UCSD-AML1 (cell line): ENCODE measurements around the gene ELAVL2.
"Not testable (repeated sequence)": the region's sequence is repeated elsewhere in the genome, so short reads cannot be mapped to it uniquely, and the experiment has no call there.

Experiments used
- DNase-seq: peaks from one replicate; lab custom pipeline; 2025; ENCODE audit not compliant: unreplicated experiment; lab: John Stamatoyannopoulos, UW

The ELAVL2 gene

GRCh38 chr9:23725279-23725946 lies 100.6 kb downstream of the ELAVL2 start:
- no peak for DNase-seq

- no peak for DNase-seq
Observed at GRCh38 chr9:23723672-23724071, 102.4 kb downstream of the ELAVL2 start.

GRCh38 chr9:23723048-23723447 lies 103.0 kb downstream of the ELAVL2 start:
- DNase-seq: not testable (repeated sequence)

GRCh38 chr9:23721466-23721865 lies 104.6 kb downstream of the ELAVL2 start:
- no peak for DNase-seq

DNA sequence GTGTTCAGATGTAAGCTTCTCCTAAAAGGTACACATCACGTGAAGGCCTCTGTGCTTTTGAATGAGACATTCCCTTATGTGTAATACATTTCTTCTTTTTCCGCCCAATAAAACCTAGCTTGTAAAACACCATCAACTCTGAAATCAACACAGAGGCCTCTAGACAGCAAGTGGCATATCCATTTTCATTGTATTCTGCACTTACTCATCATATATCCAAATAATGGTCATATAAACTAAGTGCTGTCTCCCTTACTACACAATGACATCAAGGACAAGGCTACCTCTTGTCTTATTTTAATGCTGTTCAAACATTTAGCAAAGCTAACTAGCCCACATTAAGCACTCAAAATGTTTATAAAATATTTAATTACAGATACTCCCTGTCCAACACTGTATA lies 108.5 kb downstream of the ELAVL2 start:
- DNase-seq: no peak

DNA sequence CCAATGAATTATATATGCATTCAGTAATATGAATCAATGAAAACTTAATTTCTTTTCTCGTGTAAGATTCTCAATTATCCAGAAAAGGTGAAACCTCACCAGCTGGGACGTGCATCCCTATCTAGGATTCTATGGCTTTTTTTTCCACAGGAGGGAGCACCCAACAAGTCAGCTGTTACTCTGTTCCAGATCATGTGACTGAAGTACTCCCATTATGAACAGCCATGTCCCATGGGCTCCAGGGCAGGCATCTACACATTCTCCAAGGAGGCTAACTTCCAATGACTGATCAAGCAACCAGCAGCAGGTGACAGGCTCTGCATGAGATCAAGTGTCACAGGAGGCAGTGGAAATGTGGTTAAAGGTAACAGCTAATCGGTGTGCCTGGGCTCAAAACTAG lies 118.8 kb downstream of the ELAVL2 start:
- no peak for DNase-seq

DNA sequence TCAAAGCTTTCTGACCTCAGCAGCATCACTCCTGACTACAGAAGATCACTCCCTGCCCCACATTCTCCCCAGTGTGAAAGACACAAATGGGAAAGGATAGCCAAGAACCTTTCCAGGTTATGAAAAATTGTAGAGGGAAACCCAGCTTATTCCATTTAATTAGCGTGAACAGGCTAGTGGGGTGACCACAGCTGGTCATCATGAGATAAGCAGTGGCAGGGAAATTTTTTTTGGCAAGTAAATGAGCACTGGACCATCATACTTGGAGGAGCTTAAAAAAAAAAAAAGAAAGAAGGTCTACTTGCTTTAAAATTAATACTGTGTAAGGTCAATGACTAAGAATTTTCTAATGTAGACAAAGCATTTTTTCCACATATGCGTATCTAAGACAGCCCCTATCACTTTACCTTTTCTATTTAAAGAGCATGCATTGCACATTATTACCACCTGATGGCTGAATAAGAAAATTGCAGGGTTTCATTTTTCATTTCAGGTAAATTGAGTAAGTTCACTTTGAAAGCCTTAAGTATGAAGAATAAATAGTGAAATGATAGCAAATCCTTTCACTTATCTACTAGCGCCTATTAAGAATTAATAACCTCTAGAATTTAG lies 123.6 kb downstream of the ELAVL2 start:
- no peak for DNase-seq

GRCh38 chr9:23701291-23701690 lies 124.7 kb downstream of the ELAVL2 start:
- no peak for DNase-seq

- DNase-seq: no peak
Observed at GRCh38 chr9:23700359-23700758, 125.7 kb downstream of the ELAVL2 start.

GRCh38 chr9:23698161-23698560 lies 127.9 kb downstream of the ELAVL2 start:
- DNase-seq: no peak

DNA sequence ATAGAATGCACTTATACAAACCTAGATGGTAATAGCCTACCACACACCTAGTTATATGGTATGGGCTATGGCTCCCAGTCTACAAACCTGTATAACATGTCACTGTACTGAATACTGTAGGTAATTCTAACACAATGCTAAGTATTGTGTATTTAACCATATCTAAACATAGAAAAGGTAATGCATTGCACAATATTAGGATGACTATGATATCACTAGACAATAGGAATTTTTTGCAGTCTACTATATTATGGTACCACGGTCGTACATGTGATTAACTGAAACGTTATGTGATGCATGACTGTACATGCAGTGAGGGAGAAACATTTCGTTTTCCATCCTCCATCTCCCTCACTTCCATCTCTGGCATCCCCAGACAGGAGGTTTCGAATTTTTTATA lies 130.5 kb downstream of the ELAVL2 start:
- DNase-seq: no peak

GRCh38 chr9:23693374-23693773 lies 132.7 kb downstream of the ELAVL2 start:
- DNase-seq: no peak

DNA sequence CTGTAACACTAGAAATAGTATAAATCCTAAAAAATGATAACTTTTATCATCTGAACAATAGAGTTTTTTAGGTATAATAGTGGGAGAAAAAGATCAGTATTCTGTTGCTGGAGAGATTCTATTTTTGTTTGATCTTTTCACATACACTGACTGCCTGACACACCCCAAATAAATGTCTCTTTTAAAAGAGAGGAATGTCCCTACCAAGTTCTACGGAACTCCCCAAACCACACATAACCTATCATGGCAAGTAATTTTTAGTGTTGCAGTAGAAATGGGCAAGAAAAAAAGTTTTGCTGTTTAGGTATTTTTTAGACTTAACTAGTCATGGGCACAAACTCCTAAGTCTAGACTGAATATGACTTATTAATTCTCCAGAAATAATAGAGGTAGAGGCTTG lies 139.1 kb downstream of the ELAVL2 start:
- DNase-seq: no peak

DNA sequence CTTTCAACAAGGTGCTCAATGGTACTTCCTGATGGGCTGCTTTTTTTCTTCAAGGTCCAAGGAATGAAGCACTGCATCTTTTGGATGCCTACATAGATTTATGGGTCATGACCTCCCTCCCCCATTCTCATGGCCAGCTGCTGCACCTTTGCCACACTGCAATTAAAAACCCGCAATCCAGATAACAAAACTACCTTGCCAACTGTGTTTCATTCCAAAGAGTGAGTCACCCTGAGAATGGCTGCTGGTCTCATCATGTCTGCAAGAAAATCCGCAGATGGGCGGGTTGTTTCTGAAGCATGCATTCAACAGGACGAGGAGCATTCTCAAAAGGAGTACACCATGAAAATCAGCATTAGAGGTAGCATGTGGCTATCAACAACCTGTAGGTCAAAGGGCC lies 139.8 kb downstream of the ELAVL2 start:
- DNase-seq: no peak

GRCh38 chr9:23683611-23684061 lies 142.4 kb downstream of the ELAVL2 start:
- DNase-seq: no peak

DNA sequence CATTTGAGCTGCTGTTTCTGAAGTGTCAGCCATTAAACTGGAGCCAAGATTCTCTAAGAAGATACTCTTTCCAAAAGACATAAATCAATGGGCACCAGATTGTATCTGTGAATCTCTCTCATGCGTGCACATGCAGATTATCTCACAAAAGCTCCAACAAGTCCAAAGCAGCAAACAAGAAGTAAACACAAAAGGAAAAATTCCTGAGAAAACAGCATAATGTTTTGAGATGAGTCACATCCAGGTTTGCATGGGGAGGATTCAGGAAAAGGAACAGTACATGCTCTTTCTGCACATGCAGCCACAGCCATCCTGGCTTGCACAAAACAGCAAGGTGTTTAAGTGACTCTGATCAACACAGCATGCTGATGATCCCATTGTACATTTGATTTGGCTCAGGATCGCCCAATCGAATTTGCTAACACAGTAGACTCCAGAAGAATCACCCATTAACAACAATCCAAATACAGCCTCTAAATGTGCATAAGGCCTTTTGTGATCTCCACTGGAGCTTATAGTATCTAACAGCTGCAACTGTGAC lies 143.1 kb downstream of the ELAVL2 start:
- no peak for DNase-seq

DNA sequence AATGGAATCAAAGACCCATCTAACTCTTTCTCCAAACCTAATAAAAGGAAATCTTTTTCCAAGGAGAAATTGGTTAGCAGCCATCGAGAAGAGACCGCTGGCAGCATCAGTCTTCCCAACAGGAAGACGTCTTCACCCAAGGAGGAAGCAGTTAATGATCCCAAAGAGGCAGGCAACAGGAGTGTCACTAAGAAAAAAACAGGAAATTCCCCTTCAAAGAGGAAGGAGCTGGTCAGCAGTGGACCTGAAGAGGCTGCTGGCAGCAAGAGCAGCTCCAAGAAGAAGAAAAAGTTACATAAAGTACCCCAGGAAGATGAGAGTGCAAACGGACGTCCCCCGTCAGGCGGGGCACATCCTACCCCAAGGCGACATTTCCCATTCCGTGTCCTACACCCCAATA lies 143.7 kb downstream of the ELAVL2 start:
- no peak for DNase-seq

- DNase-seq: no peak
Observed at GRCh38 chr9:23677446-23677845, 148.6 kb downstream of the ELAVL2 start.

GRCh38 chr9:23674016-23674585 lies 151.9 kb downstream of the ELAVL2 start:
- no peak for DNase-seq

GRCh38 chr9:23672151-23672550 lies 153.9 kb downstream of the ELAVL2 start:
- no peak for DNase-seq

DNA sequence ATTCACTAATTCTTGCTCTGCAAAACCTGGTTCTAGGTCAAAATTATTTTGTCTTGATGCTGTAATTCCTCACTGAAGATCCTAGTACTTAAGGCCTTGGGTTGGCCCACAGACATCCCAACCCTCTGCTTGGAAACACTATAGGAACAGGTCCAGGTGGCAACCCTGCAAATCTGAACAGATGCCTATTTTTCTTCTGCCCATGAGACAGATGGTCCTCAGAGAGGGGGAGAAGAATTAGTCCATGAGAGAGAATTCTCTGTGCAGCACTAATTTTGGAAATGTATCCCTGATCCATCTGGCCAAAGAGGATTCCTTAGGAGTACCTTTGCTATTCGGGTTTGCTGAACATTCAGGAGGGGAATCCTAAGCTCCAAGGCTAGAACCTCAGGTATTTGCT lies 156.3 kb downstream of the ELAVL2 start:
- no peak for DNase-seq

GRCh38 chr9:23665635-23666034 lies 160.4 kb downstream of the ELAVL2 start:
- DNase-seq: no peak
